HAP-1 (cell line): Measurements from ENCODE around the gene ZNF823.

Experiments used
- DNase-seq, 2 experiments: peaks; one replicate each; pipeline ENCODE4 v3.0.0-alpha.2; 2016 to 2020; ENCODE audit warnings: low spot score in 2 of 2
- H3K27me3 ChIP-seq: fragments of 250-450 bp; sonication (Bioruptor Pico); 2 replicates; pipeline ENCODE4 v1.5.1; 2020; ENCODE audit warnings: low read depth, mild to moderate bottlenecking, moderate library complexity
- H3K36me3 ChIP-seq: fragments of 250-450 bp; sonication (Bioruptor Pico); replicated peaks from 2 replicates; pipeline ENCODE4 v1.5.1; 2020; ENCODE audit warnings: mild to moderate bottlenecking
- H3K4me1 ChIP-seq: fragments of 250-450 bp; sonication (Bioruptor Pico); 2 replicates; pipeline ENCODE4 v1.5.1; 2020; ENCODE audit warnings: mild to moderate bottlenecking
- H3K4me3 ChIP-seq: fragments of 250-450 bp; sonication (Bioruptor Pico); 2 replicates; pipeline ENCODE4 v1.5.1; 2020; ENCODE audit warnings: mild to moderate bottlenecking, moderate library complexity
- H3K9me3 ChIP-seq: fragments of 250-450 bp; sonication (Bioruptor Pico); 2 replicates; pipeline ENCODE4 v1.5.1; 2020; ENCODE audit warnings: mild to moderate bottlenecking, moderate library complexity
- in situ Hi-C: fragments of 300-500 bp; cut with MboI; formaldehyde crosslinking; loops from 3 replicates; pipeline ENCODE4 v1.14.3; 2020; ENCODE audit warnings: low sequenced_read_pairs, inconsistent platforms, mixed read lengths

ZNF823 gene

DNA sequence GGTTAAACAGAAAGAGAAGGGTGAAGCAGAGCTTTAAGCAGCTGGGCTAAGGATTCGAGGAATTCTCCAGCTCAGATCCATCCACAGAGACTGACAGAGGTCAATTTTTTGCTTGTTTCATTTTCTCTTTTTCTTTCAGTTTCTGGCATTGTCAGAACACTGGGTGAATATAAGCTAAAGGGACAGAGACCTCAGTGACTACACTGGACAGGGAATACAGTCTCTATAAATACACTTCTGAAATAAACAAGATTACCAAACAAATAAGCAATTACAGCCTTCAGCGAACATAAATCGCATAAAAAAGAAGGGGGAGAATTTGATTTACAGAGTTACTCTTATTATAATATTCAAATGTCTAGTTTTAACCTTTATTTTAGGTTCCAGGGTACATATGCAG is 24.4 kb upstream of the ZNF823 start:
- no peak for DNase-seq
- in situ Hi-C loops: no loop called here
- no peaks in the 10 kb centered on the region for H3K27me3 ChIP-seq
- H3K9me3 ChIP-seq: no peaks in the 10 kb centered on the region; the same call in 1 of the 2 replicates
- H3K4me3 ChIP-seq: no peak overlapping the region
- no peaks in the 10 kb centered on the region for H3K36me3 ChIP-seq
- peaks cover 4% of the 10 kb centered on the region; the same call in 1 of the 2 replicates for H3K4me1 ChIP-seq

DNA sequence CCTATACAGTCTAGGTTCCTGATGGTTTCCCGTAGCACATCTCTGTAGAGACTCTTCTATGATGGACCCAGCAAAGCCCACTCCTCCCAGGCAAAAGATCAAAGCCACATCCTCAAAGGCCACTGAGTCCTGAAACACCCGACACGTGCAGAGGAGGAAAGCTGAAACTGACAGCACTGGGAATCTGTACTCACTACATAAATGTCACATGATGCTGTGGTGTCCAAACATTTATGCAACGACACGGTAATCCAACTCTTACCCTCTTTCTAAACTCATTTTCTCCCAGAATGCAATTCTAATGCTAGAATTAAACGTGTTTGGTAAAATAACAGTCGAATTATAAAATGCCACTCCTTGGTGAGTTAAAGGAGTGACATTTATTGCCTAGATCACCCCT is 21.1 kb upstream of the ZNF823 start:
- Histone ChIP-seq H3K27me3 (no peaks in the 10 kb centered on the region), H3K4me3 (no peak overlapping the region), H3K36me3 (no peaks in the 10 kb centered on the region), H3K4me1 (no peaks in the 10 kb centered on the region), H3K9me3 (peaks cover 9% of the 10 kb centered on the region; the same call in 1 of the 2 replicates)
- no peak for DNase-seq
- in situ Hi-C loops: no loop called here

DNA sequence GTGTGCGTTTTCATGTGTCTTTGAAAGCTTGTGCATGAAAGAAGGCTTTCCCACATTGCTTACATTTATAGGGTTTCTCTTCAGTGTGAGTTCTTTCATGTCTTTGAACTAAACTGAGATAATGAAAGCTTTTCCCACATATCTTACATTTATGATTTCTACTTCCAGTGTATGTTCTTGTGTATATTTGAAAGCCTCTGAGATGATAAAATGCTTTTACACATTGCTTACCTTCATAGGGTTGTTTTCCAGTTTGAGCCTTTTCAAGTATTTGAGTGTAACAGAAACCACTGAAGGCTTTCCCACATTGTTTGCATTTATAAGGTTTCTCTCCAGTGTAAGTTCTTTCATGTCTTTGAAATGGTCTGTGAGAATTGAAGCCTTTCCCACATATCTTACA is 18.2 kb upstream of the ZNF823 start:
- H3K9me3 ChIP-seq: peaks cover 9% of the 10 kb centered on the region; the same call in 1 of the 2 replicates
- H3K4me1 ChIP-seq: no peaks in the 10 kb centered on the region
- no peaks in the 10 kb centered on the region for H3K36me3 ChIP-seq
- in situ Hi-C loops: no loop called here
- no peaks in the 10 kb centered on the region for H3K27me3 ChIP-seq
- DNase-seq: no peak
- H3K4me3 ChIP-seq: no peak overlapping the region

DNA sequence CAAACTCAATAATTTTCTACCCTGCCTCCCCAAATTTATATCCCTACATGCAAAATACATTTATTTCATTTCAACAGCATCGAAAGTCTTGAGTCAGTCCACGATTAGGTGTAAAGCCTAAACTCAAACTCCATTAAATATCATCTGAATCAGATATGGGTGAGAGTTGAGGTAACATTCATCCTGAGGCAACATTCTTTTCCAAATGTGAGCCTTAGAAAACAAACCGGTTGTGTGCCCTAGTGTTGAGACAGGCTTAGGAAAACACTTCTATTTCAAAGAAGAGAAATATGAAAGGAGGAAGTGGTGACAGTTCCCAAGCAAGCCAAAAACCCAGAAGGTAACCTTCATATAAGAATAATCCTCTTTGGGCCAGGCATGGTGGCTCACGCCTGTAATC is 15.9 kb upstream of the ZNF823 start:
- in situ Hi-C loops: no loop called here
- Histone ChIP-seq H3K36me3 (no peaks in the 10 kb centered on the region), H3K27me3 (no peaks in the 10 kb centered on the region), H3K4me3 (no peak overlapping the region), H3K9me3 (peaks cover 11% of the 10 kb centered on the region), H3K4me1 (no peaks in the 10 kb centered on the region)
- no peak for DNase-seq

DNA sequence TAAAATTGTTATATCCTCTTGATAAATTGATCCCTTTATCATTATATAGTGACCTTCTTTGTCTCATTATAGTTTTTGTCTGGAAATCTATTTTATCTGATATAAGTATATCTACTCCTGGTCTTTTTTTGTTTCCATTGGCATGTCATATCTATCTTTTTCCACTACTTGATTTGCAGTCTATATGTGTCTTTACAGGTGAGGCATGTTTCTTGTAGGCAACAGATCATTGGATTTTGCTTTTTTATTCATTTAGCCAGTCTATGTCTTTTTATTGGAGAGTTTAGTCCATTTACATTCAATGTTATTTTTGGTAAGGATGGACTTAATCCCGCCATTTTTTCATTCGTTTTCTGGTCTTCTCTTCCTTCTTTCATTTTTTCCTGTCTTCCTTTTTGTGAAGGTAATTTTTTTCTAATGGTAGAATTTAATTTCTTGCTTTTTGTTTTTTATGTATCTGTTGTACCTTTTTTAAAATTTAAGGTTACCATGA is 13.5 kb upstream of the ZNF823 start:
- peaks cover 12% of the 10 kb centered on the region for H3K9me3 ChIP-seq
- no peak for DNase-seq
- in situ Hi-C loops: no loop called here
- H3K4me3 ChIP-seq: no peak overlapping the region
- no peaks in the 10 kb centered on the region for H3K4me1 ChIP-seq
- no peaks in the 10 kb centered on the region for H3K36me3 ChIP-seq
- no peaks in the 10 kb centered on the region for H3K27me3 ChIP-seq

DNA sequence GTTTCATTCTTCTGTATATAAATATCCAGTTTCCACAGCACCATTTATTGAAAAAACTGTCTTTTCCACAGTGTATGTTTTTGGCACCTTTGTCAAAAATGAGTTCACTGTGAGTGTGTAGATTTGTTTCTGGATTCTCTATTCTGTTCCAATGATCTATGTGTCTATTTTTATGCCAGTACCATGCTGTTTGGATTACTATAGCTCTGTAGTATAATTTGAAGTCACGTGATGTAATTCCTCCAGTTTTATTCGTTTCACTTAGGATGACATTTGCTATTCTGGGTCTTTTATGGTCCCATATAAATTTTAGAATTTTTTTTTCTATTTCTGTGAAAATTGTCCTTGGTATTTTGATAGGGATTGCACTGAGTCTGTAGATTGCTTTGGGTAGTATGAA is 11.0 kb upstream of the ZNF823 start:
- in situ Hi-C loops: no loop called here
- Histone ChIP-seq H3K4me1 (no peaks in the 10 kb centered on the region), H3K4me3 (no peak overlapping the region), H3K9me3 (peaks cover 5% of the 10 kb centered on the region), H3K27me3 (no peaks in the 10 kb centered on the region), H3K36me3 (no peaks in the 10 kb centered on the region)
- DNase-seq: no peak

DNA sequence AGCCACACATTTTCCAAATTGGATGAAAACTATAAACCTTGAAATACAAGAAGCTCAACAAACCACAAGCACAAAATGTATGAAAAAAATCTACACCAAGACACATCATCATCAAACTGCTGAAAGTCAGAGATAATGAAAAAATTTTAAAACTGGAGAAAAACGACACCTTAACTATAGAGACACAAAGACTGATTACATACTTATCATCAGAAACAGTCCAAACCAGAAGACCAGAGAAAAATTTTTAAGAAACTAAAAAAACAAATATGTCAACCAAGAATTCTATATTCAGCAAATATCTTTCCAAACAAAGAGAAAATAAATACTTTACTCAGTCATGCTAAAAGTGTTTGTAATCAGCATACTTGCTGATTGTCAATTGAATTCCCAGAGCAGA is 8.5 kb upstream of the ZNF823 start:
- DNase-seq: no peak
- H3K36me3 ChIP-seq: no peaks in the 10 kb centered on the region
- in situ Hi-C loops: no loop called here
- no peak overlapping the region for H3K4me3 ChIP-seq
- H3K9me3 ChIP-seq: peaks cover 5% of the 10 kb centered on the region
- H3K27me3 ChIP-seq: no peaks in the 10 kb centered on the region
- no peaks in the 10 kb centered on the region for H3K4me1 ChIP-seq

DNA sequence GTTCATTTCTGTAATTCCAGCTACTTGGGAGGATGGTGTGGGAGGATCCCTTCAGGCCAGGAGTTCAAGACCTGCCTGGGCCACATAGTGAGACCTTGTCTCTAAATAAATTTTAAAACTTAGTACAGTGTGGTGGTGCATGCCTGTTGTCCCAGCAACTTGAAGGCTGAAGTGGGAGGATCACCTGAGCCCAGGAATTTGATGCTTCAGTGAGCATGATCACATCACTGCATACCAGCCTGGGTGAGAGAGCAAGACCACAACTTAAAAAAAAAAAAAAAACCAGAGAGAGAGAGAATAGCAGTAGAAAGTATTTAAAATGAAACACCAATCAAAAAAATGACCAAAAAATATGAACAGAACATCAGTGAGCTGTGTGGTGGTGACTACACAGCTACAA is 7.1 kb upstream of the ZNF823 start:
- DNase-seq: no peak
- H3K36me3 ChIP-seq: no peaks in the 10 kb centered on the region
- peaks cover 5% of the 10 kb centered on the region for H3K9me3 ChIP-seq
- H3K27me3 ChIP-seq: no peaks in the 10 kb centered on the region
- no peaks in the 10 kb centered on the region for H3K4me1 ChIP-seq
- in situ Hi-C loops: no loop called here
- no peak overlapping the region for H3K4me3 ChIP-seq

DNA sequence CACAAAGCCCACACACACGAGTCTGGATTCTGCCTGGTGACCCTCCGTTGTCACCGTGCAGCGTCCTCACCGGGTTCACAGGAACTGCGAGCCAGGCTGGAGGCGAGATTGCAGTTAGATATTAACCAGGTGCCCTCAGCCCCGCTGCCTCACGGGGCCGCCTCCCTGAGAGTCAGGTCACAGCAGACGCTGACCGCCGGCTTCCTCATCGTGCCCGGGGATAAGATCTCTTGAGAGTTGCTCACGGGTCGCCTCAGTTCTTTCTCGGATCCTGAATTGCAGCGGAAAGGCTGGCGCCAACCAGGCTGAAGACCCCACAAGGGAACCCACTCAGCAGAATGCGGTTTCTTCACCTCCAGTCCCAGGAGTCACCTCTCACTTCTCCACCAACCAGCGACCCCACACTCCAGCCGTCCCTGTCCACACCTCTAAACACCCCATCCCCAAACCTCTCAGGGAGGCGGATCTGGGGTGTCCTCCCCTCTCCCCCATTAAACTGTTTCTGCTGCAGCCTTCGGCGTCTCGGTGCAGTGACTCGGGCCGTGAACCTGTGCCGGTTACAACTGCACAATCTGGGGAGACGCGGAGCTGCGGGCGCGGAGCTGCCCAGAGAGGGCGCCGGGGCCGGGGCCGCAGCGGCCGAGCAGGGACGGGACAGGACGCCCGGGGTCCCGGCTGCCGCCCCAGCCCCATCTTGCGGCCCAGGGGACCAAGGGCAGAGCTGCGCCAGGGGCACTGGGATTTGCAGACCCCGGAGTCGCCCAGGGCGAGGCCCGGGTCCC is 591 bp downstream of the ZNF823 start:
- Histone ChIP-seq H3K27me3 (no peaks in the 10 kb centered on the region), H3K4me1 (peaks cover 9% of the 10 kb centered on the region), H3K4me3 (peak overlapping the region; percentile 92), H3K36me3 (no peaks in the 10 kb centered on the region), H3K9me3 (no peaks in the 10 kb centered on the region)
- peak; percentile 9 to 60 for DNase-seq
- in situ Hi-C loops: no loop called here

DNA sequence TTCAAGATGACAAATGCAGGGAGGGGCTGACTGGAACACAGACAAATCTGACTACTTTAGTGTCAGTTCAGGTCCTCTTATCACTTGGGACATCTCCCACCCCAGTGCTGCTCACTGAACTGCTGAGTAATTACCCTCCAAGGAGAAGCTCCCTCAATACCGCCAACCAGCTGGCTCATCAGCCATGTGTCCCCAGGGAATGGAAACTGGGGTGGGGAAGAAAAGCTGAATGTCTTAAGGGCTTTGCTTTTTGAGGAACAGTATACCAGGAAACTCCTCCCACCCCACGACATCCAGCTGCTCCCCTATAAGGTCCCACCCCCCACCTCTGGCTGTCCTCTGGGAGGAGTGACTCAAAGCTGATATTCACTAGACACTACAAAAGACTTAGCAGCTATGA is 2.0 kb downstream of the ZNF823 start:
- in situ Hi-C loops: no loop called here
- Histone ChIP-seq H3K4me3 (no peak overlapping the region), H3K36me3 (no peaks in the 10 kb centered on the region), H3K4me1 (peaks cover 9% of the 10 kb centered on the region), H3K27me3 (no peaks in the 10 kb centered on the region), H3K9me3 (peaks cover 3% of the 10 kb centered on the region; the same call in 1 of the 2 replicates)
- DNase-seq: peak in 1 of 2 experiments; percentile 31

DNA sequence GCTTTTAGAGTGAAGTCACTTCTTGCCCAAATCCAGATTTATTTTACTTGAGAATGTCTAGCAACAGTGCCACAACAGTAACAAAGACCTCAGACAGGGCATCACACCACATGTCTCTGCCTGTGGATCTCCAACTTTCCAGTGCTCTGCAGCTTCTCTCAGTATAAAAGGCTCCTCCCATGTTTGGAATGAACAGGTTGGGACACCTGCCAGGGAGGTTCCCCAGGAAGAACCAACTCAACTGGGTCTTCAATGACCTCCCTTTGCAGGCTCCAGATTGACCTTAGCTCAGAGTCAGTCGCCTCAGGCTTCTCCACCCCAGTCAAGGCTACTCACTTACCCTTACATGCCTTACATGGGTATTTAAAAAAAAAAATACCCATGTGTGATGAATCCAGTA is 3.4 kb downstream of the ZNF823 start:
- Histone ChIP-seq H3K4me1 (peaks cover 9% of the 10 kb centered on the region), H3K27me3 (no peaks in the 10 kb centered on the region), H3K9me3 (peaks cover 5% of the 10 kb centered on the region; the same call in 1 of the 2 replicates), H3K4me3 (no peak overlapping the region), H3K36me3 (no peaks in the 10 kb centered on the region)
- in situ Hi-C loops: no loop called here
- DNase-seq: no peak

DNA sequence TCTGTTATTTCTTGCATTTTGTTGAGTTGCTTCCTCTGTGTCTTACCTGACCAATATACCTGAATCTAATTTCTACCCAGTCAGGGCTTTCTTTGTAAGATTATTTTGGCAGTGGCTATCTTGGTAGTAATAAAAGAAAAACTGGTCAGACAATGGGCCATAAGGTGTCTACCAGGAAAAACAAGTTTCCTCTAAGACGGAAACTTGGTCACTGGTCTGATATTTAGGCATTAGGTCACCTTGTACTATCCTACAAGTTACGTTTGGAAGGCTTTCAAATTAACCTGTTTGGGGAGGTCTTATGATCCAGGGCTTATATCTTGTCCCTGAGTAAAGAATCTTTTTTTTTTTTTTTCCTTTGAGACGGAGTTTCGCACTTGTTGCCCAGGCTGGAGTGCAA is 9.2 kb downstream of the ZNF823 start:
- no peak for DNase-seq
- Histone ChIP-seq H3K4me1 (no peaks in the 10 kb centered on the region), H3K4me3 (no peak overlapping the region), H3K27me3 (no peaks in the 10 kb centered on the region), H3K9me3 (peaks cover 16% of the 10 kb centered on the region), H3K36me3 (peaks cover 5% of the 10 kb centered on the region)
- in situ Hi-C loops: no loop called here

DNA sequence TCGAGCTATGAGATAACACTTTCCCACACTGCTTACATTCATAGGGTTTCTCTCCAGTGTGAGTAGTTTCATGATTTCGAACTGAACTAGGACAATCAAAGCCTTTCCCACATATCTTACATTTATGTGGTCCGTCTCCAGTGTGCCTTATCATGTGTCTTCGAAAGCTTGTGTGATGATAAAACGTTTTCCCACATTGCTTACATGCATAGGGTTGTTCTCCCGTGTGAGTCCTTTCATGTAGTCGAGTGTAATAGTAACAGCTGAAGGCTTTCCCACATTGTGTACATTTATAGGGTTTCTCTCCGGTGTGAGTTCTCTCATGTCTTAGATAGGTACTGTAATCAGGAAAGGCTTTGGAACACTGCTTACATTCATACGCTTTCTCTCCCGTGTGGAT is 16.3 kb downstream of the ZNF823 start:
- DNase-seq: no peak
- H3K4me1 ChIP-seq: no peaks in the 10 kb centered on the region
- H3K27me3 ChIP-seq: no peaks in the 10 kb centered on the region
- no peak overlapping the region for H3K4me3 ChIP-seq
- in situ Hi-C loops: no loop called here
- peaks cover 48% of the 10 kb centered on the region for H3K9me3 ChIP-seq
- H3K36me3 ChIP-seq: peaks cover 30% of the 10 kb centered on the region

DNA sequence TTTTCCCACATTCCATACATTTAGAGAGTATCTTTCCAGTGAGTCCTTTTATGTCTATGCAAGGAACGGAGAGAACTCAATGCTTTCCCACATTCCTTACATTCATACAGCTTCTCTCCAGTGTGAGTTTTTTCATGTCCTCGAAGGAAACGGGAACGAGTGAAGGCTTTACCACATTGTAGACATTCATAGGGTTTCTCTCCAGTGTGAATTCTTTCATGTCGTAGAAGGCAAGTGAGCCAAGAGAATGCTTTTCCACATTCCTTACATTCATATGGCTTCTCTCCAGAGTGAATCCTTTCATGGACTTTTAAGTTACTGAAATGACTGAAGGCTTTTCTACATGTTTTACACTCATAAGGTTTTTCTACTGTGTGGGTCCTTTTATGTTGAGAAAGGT is 17.1 kb downstream of the ZNF823 start:
- in situ Hi-C loops: no loop called here
- Histone ChIP-seq H3K4me1 (no peaks in the 10 kb centered on the region), H3K9me3 (peaks cover 48% of the 10 kb centered on the region), H3K36me3 (peaks cover 30% of the 10 kb centered on the region), H3K27me3 (no peaks in the 10 kb centered on the region), H3K4me3 (no peak overlapping the region)
- DNase-seq: no peak
